GM12878 (cell line): ENCODE data around the gene SACM1L. TPM values are rescaled to one million over a fixed set of nuclear protein-coding genes. Genes with fewer than 3 reads are reported as not detected.

Source experiments
- ATAC-seq: fragments of 200-7000 bp; cut with Tn5 transposase; 3 replicates; pipeline ENCODE4 v1.9.1; 2020; ENCODE audit warnings: mild to moderate bottlenecking, moderate library complexity
- BruUV-seq: library from RNA; stranded (reverse); fragments of 400-500 nt; replicated peaks from 2 replicates; lab custom pipeline; 2021; lab: Mats Ljungman, UMichigan
- CTCF ChIA-PET: fragments of 300-600 bp; sonication (Branson Sonifier 250); formaldehyde crosslinking; extraction: SDS; loops from one replicate; lab custom pipeline; 2021; ENCODE audit warnings: inconsistent platforms; lab: Yijun Ruan, JAX
- POLR2A ChIA-PET: fragments of 350-600 bp; formaldehyde crosslinking; extraction: SDS; loops from one replicate; lab custom pipeline; 2021; ENCODE audit warnings: inconsistent platforms; lab: Charles Lee
- RAD21 ChIA-PET: fragments of 300-600 bp; sonication (Branson Sonifier 250); formaldehyde crosslinking; loops from one replicate; lab custom pipeline; 2023; ENCODE audit warnings: antibody characterized with exemption; ENCODE audit not compliant: unreplicated experiment; lab: Charles Lee
- SMC1A ChIA-PET: fragments of 300-600 bp; sonication (Branson Sonifier 250); formaldehyde crosslinking; loops from one replicate; lab custom pipeline; 2023; ENCODE audit not compliant: unreplicated experiment, uncharacterized antibody; lab: Charles Lee
- DNase-seq: peaks from one replicate; pipeline ENCODE4 v3.0.0-alpha.2; 2011; ENCODE audit warnings: low read depth, low spot score
- FAIRE-seq: peaks from 3 replicates; lab custom pipeline; 2011; peaks lifted over from hg19 to GRCh38; lab: Jason Lieb, UNC
- H2AFZ ChIP-seq: 2 replicates; pipeline ENCODE4 v1.6.0; 2011; ENCODE audit warnings: low read depth, low read length, control low read depth; ENCODE audit not compliant: control insufficient read depth
- H3K27ac ChIP-seq: 2 replicates; pipeline ENCODE4 v1.5.1; 2011; ENCODE audit warnings: control low read depth; ENCODE audit not compliant: control insufficient read depth, insufficient read depth
- H3K27me3 ChIP-seq, 2 experiments: replicated peaks in 1 of 2; 2 replicates each; pipeline versions ENCODE4 v1.6.0 to v1.6.1; 2011; ENCODE audit warnings: low read length in 1 of 2; ENCODE audit not compliant: control insufficient read depth in 2 of 2, insufficient read depth in 2 of 2
- H3K36me3 ChIP-seq, 2 experiments: 2 replicates each; pipeline ENCODE4 v1.5.1; 2011; ENCODE audit warnings: low read length in 1 of 2; ENCODE audit not compliant: control insufficient read depth in 2 of 2, insufficient read depth in 2 of 2
- H3K4me1 ChIP-seq: 2 replicates; pipeline ENCODE4 v1.6.1; 2011; ENCODE audit warnings: mild to moderate bottlenecking, low read length, moderate library complexity, mixed read lengths; ENCODE audit not compliant: control insufficient read depth, insufficient read depth
- H3K4me2 ChIP-seq: 2 replicates; pipeline ENCODE4 v1.6.0; 2011; ENCODE audit warnings: control low read depth; ENCODE audit not compliant: control insufficient read depth, insufficient read depth
- H3K4me3 ChIP-seq: fragments of 200-600 bp; sonication (generic); 2 replicates; pipeline ENCODE4 v1.5.1; 2016
- H3K79me2 ChIP-seq: 2 replicates; pipeline ENCODE4 v1.6.0; 2011; ENCODE audit warnings: low read length; ENCODE audit not compliant: control insufficient read depth, insufficient read depth
- H3K9ac ChIP-seq: 2 replicates; pipeline ENCODE4 v1.8.0; 2011; ENCODE audit warnings: low read length, control low read depth, mixed read lengths; ENCODE audit not compliant: control insufficient read depth, insufficient read depth
- H3K9me3 ChIP-seq: replicated peaks from 3 replicates; pipeline ENCODE4 v1.5.1; 2011; ENCODE audit warnings: mild to moderate bottlenecking, low read length; ENCODE audit not compliant: control insufficient read depth, insufficient read depth
- H4K20me1 ChIP-seq: 2 replicates; pipeline ENCODE4 v1.6.0; 2011; ENCODE audit not compliant: control insufficient read depth, insufficient read depth
- CBX5 ChIP-seq: sonication (generic); IDR thresholded peaks from 2 replicates; pipeline ENCODE4 v1.6.1; 2016; ENCODE audit warnings: low read depth, moderate library complexity, mild to moderate bottlenecking, inconsistent platforms
- CEBPB ChIP-seq, 2 experiments: fragments of 150-350 bp in 1 of 2; IDR thresholded peaks; 2 replicates each; pipeline ENCODE4 v1.6.1; 2012 to 2014; ENCODE audit warnings: low read depth in 2 of 2, low read length in 2 of 2, borderline replicate concordance in 1 of 2, inconsistent platforms in 1 of 2
- CHD4 ChIP-seq: fragments of 200-600 bp; sonication (generic); IDR thresholded peaks from 2 replicates; pipeline ENCODE4 v1.6.1; 2016; ENCODE audit warnings: mild to moderate bottlenecking
- DPF2 ChIP-seq: fragments of 450-650 bp; IDR thresholded peaks from 2 replicates; pipeline ENCODE4 v1.6.1; 2017; ENCODE audit warnings: mild to moderate bottlenecking
- EGR1 ChIP-seq, 2 experiments: IDR thresholded peaks; 1 replicate in 1 of 2; 2 replicates in 1 of 2; pipeline ENCODE4 v1.6.1; 2011 to 2012; ENCODE audit warnings: low read depth in 2 of 2, low read length in 2 of 2, borderline replicate concordance in 1 of 2, mild to moderate bottlenecking in 1 of 2, moderate library complexity in 1 of 2
- IKZF1 ChIP-seq: fragments of 450-650 bp; conservative IDR thresholded peaks from 2 replicates; pipeline ENCODE4 v1.6.1; 2017; ENCODE audit warnings: antibody characterized with exemption, mild to moderate bottlenecking
- MEF2A ChIP-seq: IDR thresholded peaks from 2 replicates; pipeline ENCODE4 v1.6.1; 2011; ENCODE audit warnings: low read depth, mild to moderate bottlenecking, low read length, moderate library complexity; ENCODE audit not compliant: insufficient read depth
- NFYB ChIP-seq: IDR thresholded peaks from 2 replicates; pipeline ENCODE4 v1.6.1; 2011; ENCODE audit warnings: low read depth, mild to moderate bottlenecking, low read length, improper control_type of control experiment, moderate library complexity; ENCODE audit not compliant: insufficient read depth
- RAD51 ChIP-seq: fragments of 450-650 bp; IDR thresholded peaks from 2 replicates; pipeline ENCODE4 v1.6.1; 2016; ENCODE audit warnings: moderate library complexity, mild to moderate bottlenecking, inconsistent platforms
- SPI1 ChIP-seq: IDR thresholded peaks from 2 replicates; pipeline ENCODE4 v1.6.1; 2011; ENCODE audit warnings: low read depth, mild to moderate bottlenecking, low read length, moderate library complexity, borderline replicate concordance; ENCODE audit not compliant: insufficient read depth
- TAF1 ChIP-seq: IDR thresholded peaks from 2 replicates; pipeline ENCODE4 v1.6.1; 2011; ENCODE audit warnings: mild to moderate bottlenecking, low read depth, low read length, borderline replicate concordance
- ZNF24 ChIP-seq: fragments of 450-650 bp; IDR thresholded peaks from 2 replicates; pipeline ENCODE4 v1.6.1; 2017; ENCODE audit warnings: antibody characterized with exemption, mild to moderate bottlenecking
- WGBS: methylation state at CpG from one replicate; pipeline ENCODE4 v1.1.6; 2016; ENCODE audit warnings: low lambda C conversion rate; ENCODE audit not compliant: insufficient replicate concordance, insufficient coverage; ENCODE audit errors: missing lambda C conversion rate; 5-methylcytosine and 5-hydroxymethylcytosine counted together
- in situ Hi-C: fragments of 300-500 bp; cut with MboI; formaldehyde crosslinking; loops from 9 replicates; pipeline ENCODE4 v1.14.3; 2018; ENCODE audit warnings: mixed read lengths
- intact Hi-C: fragments of 100-400 bp; cut with micrococcal nuclease; formaldehyde crosslinking; loops from one replicate; pipeline ENCODE4 v1.14.2; 2022; ENCODE audit not compliant: unreplicated experiment
- polyA plus RNA-seq, 11 experiments: library from polyadenylated mRNA; depleted of rRNA in 4 of 11; unstranded in 6 of 11; stranded (reverse) in 5 of 11; fragments of >200 nt; fragmentation: Nextera tagmentation in 4 of 11; fragmentation: Illumina TruSeq in 1 of 11; extraction: Ambion mirVana in 4 of 11; extraction: Trizol in 1 of 11; gene quantifications; 1 replicate in 1 of 11; 2 replicates in 10 of 11; pipeline versions ENCODE4 v1.2.1 to v1.2.3, GENCODE V29; 2011 to 2016; ENCODE audit warnings: inconsistent platforms in 2 of 11, missing spikeins in 2 of 11, low read depth in 1 of 11
- total RNA-seq, 4 experiments: library from RNA; depleted of rRNA in 3 of 4; stranded (reverse); fragments of >200 nt in 3 of 4; fragmentation: Illumina TruSeq in 1 of 4; extraction: Trizol in 1 of 4; gene quantifications; 2 replicates each; pipeline versions ENCODE4 v1.2.1 to v1.2.3, GENCODE V29; 2013 to 2021
- TF ChIP-seq, protein P1 (sequence below): fragments of 450-650 bp; IDR thresholded peaks from 2 replicates; pipeline ENCODE4 v1.6.1; 2018; ENCODE audit warnings: mild to moderate bottlenecking, low read depth, moderate library complexity; ENCODE audit not compliant: partially characterized antibody
- TF ChIP-seq, protein P2 (sequence below): IDR thresholded peaks from 2 replicates; pipeline ENCODE4 v1.6.1; 2011; ENCODE audit warnings: mild to moderate bottlenecking, low read depth, low read length, moderate library complexity; ENCODE audit not compliant: insufficient replicate concordance
- TF ChIP-seq, protein P3 (sequence below): fragments of 450-650 bp; IDR thresholded peaks from 2 replicates; pipeline ENCODE4 v1.6.1; 2017; ENCODE audit warnings: mild to moderate bottlenecking

SACM1L gene
- total and polyA plus RNA-seq, 10 of the 15 experiments (the other 5 are each of a cell fraction or from before 2014, with no cell fraction given) = 16.5 to 48.3 (median 28.9) TPM

DNA sequence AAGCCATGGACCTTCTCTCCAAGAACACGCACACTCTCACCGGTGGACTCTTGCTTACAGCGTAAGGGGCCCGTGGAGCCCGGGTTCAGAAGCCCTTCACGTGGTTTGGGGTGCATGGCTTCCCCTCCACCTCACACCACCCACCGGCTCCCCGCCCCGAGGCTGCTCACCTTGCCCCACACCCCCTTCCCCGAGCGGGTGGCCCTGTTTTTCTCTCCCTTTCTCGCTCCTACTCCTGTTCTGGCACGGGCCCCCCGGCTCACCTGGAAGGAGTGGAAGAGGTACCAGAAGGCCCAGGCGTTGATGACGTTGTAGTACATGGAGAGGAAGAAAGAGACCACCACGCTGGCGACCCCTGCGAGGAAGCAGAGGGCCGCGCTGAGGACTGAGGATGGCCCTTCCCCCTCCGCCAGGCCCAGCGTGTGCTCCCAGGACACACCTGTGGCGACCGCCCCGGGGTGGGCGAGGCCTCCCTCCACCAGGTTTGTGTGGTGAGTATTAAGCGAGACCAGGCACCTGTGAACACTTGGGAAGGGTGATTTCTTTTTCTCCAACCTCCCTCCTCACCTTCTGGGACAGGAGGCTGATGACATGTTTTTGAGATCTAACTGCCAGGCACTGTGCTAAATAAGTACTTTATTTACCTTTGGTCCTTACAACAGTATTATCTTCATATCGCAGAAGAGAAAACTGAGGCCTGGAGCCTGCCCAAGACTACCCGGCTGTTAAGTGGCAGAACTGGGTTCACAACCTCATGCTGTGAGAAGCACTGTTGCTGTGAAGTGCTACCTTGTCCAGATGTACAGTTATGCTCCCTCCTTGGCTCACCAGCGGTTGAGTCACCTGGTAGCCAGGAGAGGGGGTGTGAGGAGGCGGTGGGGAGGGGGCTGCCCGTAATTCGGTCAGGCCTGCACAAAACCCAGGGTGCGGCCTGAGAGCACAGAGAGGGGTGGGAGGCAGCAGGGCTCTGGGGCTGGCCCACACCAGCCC is 90.8 kb downstream of the SACM1L start:
- intact Hi-C loops (no loop called here), in situ Hi-C loops (no loop called here)
- Histone ChIP-seq H3K27me3 (0 out of 4 replicates have a peak, but pooled peaks cover 0 to 3% of the 10 kb centered on the region in 2 experiments), H3K9me3 (no peaks in the 10 kb centered on the region), H3K4me2 (no peak overlapping the region), H2AFZ (no peak overlapping the region), H3K36me3 (no peaks in the 10 kb centered on the region), H3K79me2 (no peaks in the 10 kb centered on the region), H4K20me1 (no peaks in the 10 kb centered on the region), H3K4me3 (no peak overlapping the region), H3K9ac (no peak overlapping the region), H3K27ac (no peak overlapping the region), H3K4me1 (no peaks in the 10 kb centered on the region)
- ATAC-seq = no peak
- ChIA-PET RAD21 (interaction anchor here (0.7 kb wide), 1 partner anchor 104 kb away, joined by 3 read pairs; no protein-coding TSS in a partner anchor), SMC1A (no interaction called here), CTCF (interaction anchor here (0.7 kb wide), 1 partner anchor 19 kb away, joined by 3 read pairs; no protein-coding TSS in a partner anchor), POLR2A (no interaction called here)
- no peak for DNase-seq
- no peak for FAIRE-seq
- 57% methylated on average over 28 of the region's 35 CpGs for WGBS
- no TSS peak for BruUV-seq
- TF ChIP-seq NFYB = no peak
- TF ChIP-seq MEF2A = no peak
- TF ChIP-seq CEBPB (IDR thresholded peaks at IDR 0.05; ENCODE audit: borderline replicate concordance in 1 of 2, low read depth in 2 of 2, low read length in 2 of 2) = no peak
- no peak for TF ChIP-seq RAD51
- TF ChIP-seq, protein P1, sequence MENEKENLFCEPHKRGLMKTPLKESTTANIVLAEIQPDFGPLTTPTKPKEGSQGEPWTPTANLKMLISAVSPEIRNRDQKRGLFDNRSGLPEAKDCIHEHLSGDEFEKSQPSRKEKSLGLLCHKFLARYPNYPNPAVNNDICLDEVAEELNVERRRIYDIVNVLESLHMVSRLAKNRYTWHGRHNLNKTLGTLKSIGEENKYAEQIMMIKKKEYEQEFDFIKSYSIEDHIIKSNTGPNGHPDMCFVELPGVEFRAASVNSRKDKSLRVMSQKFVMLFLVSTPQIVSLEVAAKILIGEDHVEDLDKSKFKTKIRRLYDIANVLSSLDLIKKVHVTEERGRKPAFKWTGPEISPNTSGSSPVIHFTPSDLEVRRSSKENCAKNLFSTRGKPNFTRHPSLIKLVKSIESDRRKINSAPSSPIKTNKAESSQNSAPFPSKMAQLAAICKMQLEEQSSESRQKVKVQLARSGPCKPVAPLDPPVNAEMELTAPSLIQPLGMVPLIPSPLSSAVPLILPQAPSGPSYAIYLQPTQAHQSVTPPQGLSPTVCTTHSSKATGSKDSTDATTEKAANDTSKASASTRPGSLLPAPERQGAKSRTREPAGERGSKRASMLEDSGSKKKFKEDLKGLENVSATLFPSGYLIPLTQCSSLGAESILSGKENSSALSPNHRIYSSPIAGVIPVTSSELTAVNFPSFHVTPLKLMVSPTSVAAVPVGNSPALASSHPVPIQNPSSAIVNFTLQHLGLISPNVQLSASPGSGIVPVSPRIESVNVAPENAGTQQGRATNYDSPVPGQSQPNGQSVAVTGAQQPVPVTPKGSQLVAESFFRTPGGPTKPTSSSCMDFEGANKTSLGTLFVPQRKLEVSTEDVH = no peak
- TF ChIP-seq, protein P2, sequence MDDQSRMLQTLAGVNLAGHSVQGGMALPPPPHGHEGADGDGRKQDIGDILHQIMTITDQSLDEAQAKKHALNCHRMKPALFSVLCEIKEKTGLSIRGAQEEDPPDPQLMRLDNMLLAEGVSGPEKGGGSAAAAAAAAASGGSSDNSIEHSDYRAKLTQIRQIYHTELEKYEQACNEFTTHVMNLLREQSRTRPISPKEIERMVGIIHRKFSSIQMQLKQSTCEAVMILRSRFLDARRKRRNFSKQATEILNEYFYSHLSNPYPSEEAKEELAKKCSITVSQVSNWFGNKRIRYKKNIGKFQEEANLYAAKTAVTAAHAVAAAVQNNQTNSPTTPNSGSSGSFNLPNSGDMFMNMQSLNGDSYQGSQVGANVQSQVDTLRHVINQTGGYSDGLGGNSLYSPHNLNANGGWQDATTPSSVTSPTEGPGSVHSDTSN = no peak
- no peak for TF ChIP-seq DPF2
- TF ChIP-seq IKZF1 = no peak
- TF ChIP-seq, protein P3, sequence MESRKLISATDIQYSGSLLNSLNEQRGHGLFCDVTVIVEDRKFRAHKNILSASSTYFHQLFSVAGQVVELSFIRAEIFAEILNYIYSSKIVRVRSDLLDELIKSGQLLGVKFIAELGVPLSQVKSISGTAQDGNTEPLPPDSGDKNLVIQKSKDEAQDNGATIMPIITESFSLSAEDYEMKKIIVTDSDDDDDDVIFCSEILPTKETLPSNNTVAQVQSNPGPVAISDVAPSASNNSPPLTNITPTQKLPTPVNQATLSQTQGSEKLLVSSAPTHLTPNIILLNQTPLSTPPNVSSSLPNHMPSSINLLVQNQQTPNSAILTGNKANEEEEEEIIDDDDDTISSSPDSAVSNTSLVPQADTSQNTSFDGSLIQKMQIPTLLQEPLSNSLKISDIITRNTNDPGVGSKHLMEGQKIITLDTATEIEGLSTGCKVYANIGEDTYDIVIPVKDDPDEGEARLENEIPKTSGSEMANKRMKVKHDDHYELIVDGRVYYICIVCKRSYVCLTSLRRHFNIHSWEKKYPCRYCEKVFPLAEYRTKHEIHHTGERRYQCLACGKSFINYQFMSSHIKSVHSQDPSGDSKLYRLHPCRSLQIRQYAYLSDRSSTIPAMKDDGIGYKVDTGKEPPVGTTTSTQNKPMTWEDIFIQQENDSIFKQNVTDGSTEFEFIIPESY = no peak
- TF ChIP-seq ZNF24 = no peak
- TF ChIP-seq CBX5 = no peak
- no peak for TF ChIP-seq EGR1 (IDR thresholded peaks at IDR 0.05; ENCODE audit: borderline replicate concordance in 1 of 2, low read depth in 2 of 2, low read length in 2 of 2)
- TF ChIP-seq SPI1 = no peak
- no peak for TF ChIP-seq TAF1
- TF ChIP-seq CHD4 = no peak
